Measurements from ENCODE around the gene TEAD4.

TEAD4 gene

GRCh38 chr12:2960390-2960956, 1.3 kb downstream of the TEAD4 start:
- no peaks in the 10 kb centered on the region for H3K9me3 ChIP-seq (ENCODE audit: control insufficient read depth in 2 of 2, low read length in 2 of 2)
- no peaks in the 10 kb centered on the region for H3K27me3 ChIP-seq (ENCODE audit: control insufficient read depth in 1 of 2, insufficient read depth in 2 of 2, low read length in 2 of 2)
- H3K27ac ChIP-seq (ENCODE audit: low read length), result peak overlapping the region; percentile 46
- peak overlapping the region; percentile 76 to 84 for H3K4me3 ChIP-seq (ENCODE audit: low read length in 2 of 2)
- no peaks in the 10 kb centered on the region for H3K36me3 ChIP-seq (ENCODE audit: control insufficient read depth in 2 of 2, insufficient read depth in 2 of 2, low read length in 2 of 2)
- peaks cover 20% of the 10 kb centered on the region for H3K4me1 ChIP-seq (ENCODE audit: control insufficient read depth, insufficient read depth, low read length)
- peak overlapping the region; percentile 36 to 81 for H3K9ac ChIP-seq (ENCODE audit: low read length in 2 of 2)

- Histone ChIP-seq H3K4me3 (ENCODE audit: low read length in 2 of 2) (peak overlapping the region in 1 of 2 donors; percentile 84), H3K27ac (ENCODE audit: low read length) (no peak overlapping the region), H3K27me3 (ENCODE audit: control insufficient read depth in 1 of 2, insufficient read depth in 2 of 2, low read length in 2 of 2) (no peaks in the 10 kb centered on the region), H3K9ac (ENCODE audit: low read length in 2 of 2) (no peak overlapping the region), H3K4me1 (ENCODE audit: control insufficient read depth, insufficient read depth, low read length) (peaks cover 20% of the 10 kb centered on the region), H3K9me3 (ENCODE audit: control insufficient read depth in 2 of 2, low read length in 2 of 2) (no peaks in the 10 kb centered on the region), H3K36me3 (ENCODE audit: control insufficient read depth in 2 of 2, insufficient read depth in 2 of 2, low read length in 2 of 2) (no peaks in the 10 kb centered on the region)
Observed at GRCh38 chr12:2960996-2961616, 1.9 kb downstream of the TEAD4 start.

- Histone ChIP-seq H3K4me1 (ENCODE audit: control insufficient read depth, insufficient read depth, low read length) (peaks cover 20% of the 10 kb centered on the region), H3K9me3 (ENCODE audit: control insufficient read depth in 2 of 2, low read length in 2 of 2) (no peaks in the 10 kb centered on the region), H3K9ac (ENCODE audit: low read length in 2 of 2) (no peak overlapping the region), H3K4me3 (ENCODE audit: low read length in 2 of 2) (no peak overlapping the region), H3K36me3 (ENCODE audit: control insufficient read depth in 2 of 2, insufficient read depth in 2 of 2, low read length in 2 of 2) (no peaks in the 10 kb centered on the region), H3K27ac (ENCODE audit: low read length) (no peak overlapping the region), H3K27me3 (ENCODE audit: control insufficient read depth in 1 of 2, insufficient read depth in 2 of 2, low read length in 2 of 2) (no peaks in the 10 kb centered on the region)
Observed at GRCh38 chr12:2961705-2962104, 2.5 kb downstream of the TEAD4 start.

- H3K27me3 ChIP-seq (ENCODE audit: control insufficient read depth in 1 of 2, insufficient read depth in 2 of 2, low read length in 2 of 2), result no peaks in the 10 kb centered on the region
- H3K27ac ChIP-seq (ENCODE audit: low read length), result no peak overlapping the region
Observed at GRCh38 chr12:2963154-2963759, 4.1 kb downstream of the TEAD4 start.

GRCh38 chr12:2963760-2964292, 4.6 kb downstream of the TEAD4 start:
- Histone ChIP-seq H3K4me3 (ENCODE audit: low read length in 2 of 2) (no peak overlapping the region), H3K9ac (ENCODE audit: low read length in 2 of 2) (no peak overlapping the region), H3K36me3 (ENCODE audit: control insufficient read depth in 2 of 2, insufficient read depth in 2 of 2, low read length in 2 of 2) (no peaks in the 10 kb centered on the region), H3K9me3 (ENCODE audit: control insufficient read depth in 2 of 2, low read length in 2 of 2) (no peaks in the 10 kb centered on the region), H3K4me1 (ENCODE audit: control insufficient read depth, insufficient read depth, low read length) (peaks cover 11% of the 10 kb centered on the region), H3K27me3 (ENCODE audit: control insufficient read depth in 1 of 2, insufficient read depth in 2 of 2, low read length in 2 of 2) (no peaks in the 10 kb centered on the region), H3K27ac (ENCODE audit: low read length) (no peak overlapping the region)

More at GRCh38 chr12:2963154-2963759, 4.1 kb downstream of the TEAD4 start:
- Histone ChIP-seq H3K4me3 (ENCODE audit: low read length in 2 of 2) (no peak overlapping the region), H3K36me3 (ENCODE audit: control insufficient read depth in 2 of 2, insufficient read depth in 2 of 2, low read length in 2 of 2) (no peaks in the 10 kb centered on the region), H3K9ac (ENCODE audit: low read length in 2 of 2) (no peak overlapping the region), H3K9me3 (ENCODE audit: control insufficient read depth in 2 of 2, low read length in 2 of 2) (no peaks in the 10 kb centered on the region), H3K4me1 (ENCODE audit: control insufficient read depth, insufficient read depth, low read length) (peaks cover 15% of the 10 kb centered on the region)

GRCh38 chr12:2967651-2968050, 8.5 kb downstream of the TEAD4 start:
- Histone ChIP-seq H3K27ac (ENCODE audit: low read length) (no peak overlapping the region), H3K4me1 (ENCODE audit: control insufficient read depth, insufficient read depth, low read length) (no peaks in the 10 kb centered on the region), H3K9ac (ENCODE audit: low read length in 2 of 2) (no peak overlapping the region), H3K4me3 (ENCODE audit: low read length in 2 of 2) (no peak overlapping the region), H3K27me3 (ENCODE audit: control insufficient read depth in 1 of 2, insufficient read depth in 2 of 2, low read length in 2 of 2) (no peaks in the 10 kb centered on the region), H3K9me3 (ENCODE audit: control insufficient read depth in 2 of 2, low read length in 2 of 2) (no peaks in the 10 kb centered on the region), H3K36me3 (ENCODE audit: control insufficient read depth in 2 of 2, insufficient read depth in 2 of 2, low read length in 2 of 2) (peaks cover 0 to 5% of the 10 kb centered on the region in 2 donors)

- Histone ChIP-seq H3K27ac (ENCODE audit: low read length) (no peak overlapping the region), H3K27me3 (ENCODE audit: control insufficient read depth in 1 of 2, insufficient read depth in 2 of 2, low read length in 2 of 2) (no peaks in the 10 kb centered on the region), H3K9me3 (ENCODE audit: control insufficient read depth in 2 of 2, low read length in 2 of 2) (no peaks in the 10 kb centered on the region), H3K4me3 (ENCODE audit: low read length in 2 of 2) (no peak overlapping the region), H3K9ac (ENCODE audit: low read length in 2 of 2) (no peak overlapping the region), H3K4me1 (ENCODE audit: control insufficient read depth, insufficient read depth, low read length) (no peaks in the 10 kb centered on the region), H3K36me3 (ENCODE audit: control insufficient read depth in 2 of 2, insufficient read depth in 2 of 2, low read length in 2 of 2) (peaks cover 0 to 5% of the 10 kb centered on the region in 2 donors)
Observed at GRCh38 chr12:2970744-2971143, 11.5 kb downstream of the TEAD4 start.

- Histone ChIP-seq H3K9ac (ENCODE audit: low read length in 2 of 2) (no peak overlapping the region), H3K27me3 (ENCODE audit: control insufficient read depth in 1 of 2, insufficient read depth in 2 of 2, low read length in 2 of 2) (no peaks in the 10 kb centered on the region), H3K4me1 (ENCODE audit: control insufficient read depth, insufficient read depth, low read length) (no peaks in the 10 kb centered on the region), H3K4me3 (ENCODE audit: low read length in 2 of 2) (no peak overlapping the region), H3K9me3 (ENCODE audit: control insufficient read depth in 2 of 2, low read length in 2 of 2) (no peaks in the 10 kb centered on the region), H3K36me3 (ENCODE audit: control insufficient read depth in 2 of 2, insufficient read depth in 2 of 2, low read length in 2 of 2) (peaks cover 0 to 5% of the 10 kb centered on the region in 2 donors), H3K27ac (ENCODE audit: low read length) (no peak overlapping the region)
Observed at GRCh38 chr12:2973566-2973965, 14.4 kb downstream of the TEAD4 start.

GRCh38 chr12:2974560-2974971, 15.4 kb downstream of the TEAD4 start:
- no peak overlapping the region for H3K4me3 ChIP-seq (ENCODE audit: low read length in 2 of 2)
- no peaks in the 10 kb centered on the region for H3K9me3 ChIP-seq (ENCODE audit: control insufficient read depth in 2 of 2, low read length in 2 of 2)
- no peaks in the 10 kb centered on the region for H3K27me3 ChIP-seq (ENCODE audit: control insufficient read depth in 1 of 2, insufficient read depth in 2 of 2, low read length in 2 of 2)
- no peak overlapping the region for H3K9ac ChIP-seq (ENCODE audit: low read length in 2 of 2)
- peaks cover 0 to 3% of the 10 kb centered on the region in 2 donors for H3K36me3 ChIP-seq (ENCODE audit: control insufficient read depth in 2 of 2, insufficient read depth in 2 of 2, low read length in 2 of 2)
- no peaks in the 10 kb centered on the region for H3K4me1 ChIP-seq (ENCODE audit: control insufficient read depth, insufficient read depth, low read length)
- no peak overlapping the region for H3K27ac ChIP-seq (ENCODE audit: low read length)

- Histone ChIP-seq H3K36me3 (ENCODE audit: control insufficient read depth in 2 of 2, insufficient read depth in 2 of 2, low read length in 2 of 2) (peaks cover 0 to 4% of the 10 kb centered on the region in 2 donors), H3K27ac (ENCODE audit: low read length) (no peak overlapping the region), H3K4me3 (ENCODE audit: low read length in 2 of 2) (no peak overlapping the region), H3K9ac (ENCODE audit: low read length in 2 of 2) (no peak overlapping the region), H3K9me3 (ENCODE audit: control insufficient read depth in 2 of 2, low read length in 2 of 2) (no peaks in the 10 kb centered on the region), H3K4me1 (ENCODE audit: control insufficient read depth, insufficient read depth, low read length) (no peaks in the 10 kb centered on the region), H3K27me3 (ENCODE audit: control insufficient read depth in 1 of 2, insufficient read depth in 2 of 2, low read length in 2 of 2) (no peaks in the 10 kb centered on the region)
Observed at GRCh38 chr12:2976581-2976996, 17.4 kb downstream of the TEAD4 start.

- Histone ChIP-seq H3K27me3 (ENCODE audit: control insufficient read depth in 1 of 2, insufficient read depth in 2 of 2, low read length in 2 of 2) (no peaks in the 10 kb centered on the region), H3K27ac (ENCODE audit: low read length) (no peak overlapping the region), H3K9ac (ENCODE audit: low read length in 2 of 2) (no peak overlapping the region), H3K36me3 (ENCODE audit: control insufficient read depth in 2 of 2, insufficient read depth in 2 of 2, low read length in 2 of 2) (peaks cover 0 to 4% of the 10 kb centered on the region in 2 donors), H3K4me3 (ENCODE audit: low read length in 2 of 2) (no peak overlapping the region), H3K4me1 (ENCODE audit: control insufficient read depth, insufficient read depth, low read length) (no peaks in the 10 kb centered on the region), H3K9me3 (ENCODE audit: control insufficient read depth in 2 of 2, low read length in 2 of 2) (no peaks in the 10 kb centered on the region)
Observed at GRCh38 chr12:2977776-2978175, 18.6 kb downstream of the TEAD4 start.
